22Rv1 (cell line): ENCODE results near the gene STRBP.

Source experiments
- H3K27ac ChIP-seq: fragments of 450-650 bp; 2 replicates; pipeline ENCODE4 v1.5.1; 2017
- CTCF ChIP-seq: fragments of 450-650 bp; IDR thresholded peaks from 2 replicates; pipeline ENCODE4 v1.5.1; 2017; ENCODE audit warnings: mild to moderate bottlenecking
- ZFX ChIP-seq: fragments of 450-650 bp; IDR thresholded peaks from 2 replicates; pipeline ENCODE4 v1.6.1; 2017; ENCODE audit warnings: antibody characterized with exemption, borderline replicate concordance

STRBP gene

DNA sequence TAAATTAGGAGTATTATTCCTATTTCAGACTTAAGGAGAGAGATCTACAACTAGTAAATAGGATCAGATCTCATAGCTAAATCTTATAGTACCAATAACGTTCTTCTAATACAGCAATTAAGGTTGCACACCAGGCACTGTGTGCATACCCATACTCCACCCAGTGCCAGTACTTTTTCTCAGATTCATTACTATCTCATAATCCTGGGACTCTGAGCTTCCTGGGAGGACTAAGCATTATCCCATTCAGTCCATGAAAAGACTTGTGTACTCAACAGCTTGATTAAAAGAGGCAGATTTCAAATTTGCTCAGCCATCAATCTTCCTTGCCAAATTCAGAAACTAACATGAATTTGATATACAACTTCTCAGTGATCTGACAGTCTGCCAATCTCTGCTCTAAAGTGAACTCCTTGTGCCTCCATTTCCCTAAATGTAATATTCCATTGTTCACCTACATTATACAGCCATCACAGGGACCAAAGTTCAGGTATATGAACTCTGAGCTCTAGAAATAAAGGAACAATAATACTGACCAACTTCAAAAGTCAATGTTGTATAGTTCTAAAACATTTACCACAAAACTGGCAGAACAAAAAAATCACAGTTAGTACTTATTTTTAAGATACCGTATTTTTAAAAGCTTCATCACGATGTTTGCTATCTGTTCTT, 7.2 kb downstream of the STRBP start:
- TF ChIP-seq ZFX, result no peak
- TF ChIP-seq CTCF, result no peak
- no peak overlapping the region for H3K27ac ChIP-seq

DNA sequence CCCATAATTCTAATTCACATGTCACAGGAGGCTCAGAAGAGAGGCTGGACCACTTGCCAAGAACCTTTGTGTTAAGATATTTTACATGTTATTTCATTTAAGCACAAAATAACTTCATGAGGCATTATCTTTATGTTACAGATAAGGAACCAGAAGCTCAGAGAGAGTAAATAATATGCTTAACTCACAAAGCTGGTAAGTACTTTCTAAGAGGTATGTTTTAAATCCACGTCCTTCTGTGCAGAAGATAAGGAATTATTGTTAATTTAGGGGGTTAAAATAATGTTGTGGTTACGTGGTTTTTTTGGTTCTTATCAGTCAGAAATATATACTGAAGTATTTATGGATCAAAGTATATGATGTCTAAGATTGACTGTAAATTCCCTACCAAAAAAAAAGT, 8.0 kb downstream of the STRBP start:
- no peak overlapping the region for H3K27ac ChIP-seq
- no peak for TF ChIP-seq ZFX
- TF ChIP-seq CTCF, result no peak

DNA sequence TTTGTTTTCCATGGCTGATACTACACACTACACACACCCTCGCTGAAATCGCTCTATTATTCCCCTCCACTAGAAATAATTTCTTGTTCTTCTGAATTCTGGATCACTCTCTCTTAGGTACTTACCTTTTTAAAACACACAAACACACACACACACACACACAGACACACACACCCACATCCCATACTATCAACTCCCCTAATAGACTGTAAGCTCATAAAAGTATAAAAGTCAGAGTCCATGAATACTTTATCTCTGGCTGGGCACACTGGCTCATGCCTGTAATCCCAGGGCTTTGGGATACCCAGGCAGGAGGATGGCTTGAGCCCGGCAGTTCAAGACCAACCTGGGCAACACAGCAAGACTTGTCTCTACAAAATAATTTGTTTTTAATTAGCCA, 11.1 kb downstream of the STRBP start:
- no peak overlapping the region for H3K27ac ChIP-seq
- TF ChIP-seq CTCF (no peak), ZFX (no peak)

DNA sequence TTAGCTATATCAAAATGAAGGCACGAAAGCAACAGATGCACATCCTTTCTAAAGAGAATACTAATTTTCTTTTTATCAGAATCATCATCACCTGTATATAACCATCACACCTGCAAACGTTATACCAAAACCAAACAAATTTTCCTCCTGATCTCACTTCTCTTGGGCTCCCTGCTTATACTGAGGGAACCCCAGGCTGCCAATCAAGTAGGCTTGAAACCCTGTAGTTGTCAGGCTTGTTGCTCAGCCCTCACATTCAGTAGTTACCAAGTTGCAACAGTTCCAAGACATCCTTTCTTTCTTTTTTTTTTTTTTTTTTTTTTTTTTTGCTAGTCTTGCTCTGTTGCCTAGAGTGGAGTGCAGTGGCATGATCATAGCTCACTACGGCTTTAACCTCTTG, 12.7 kb downstream of the STRBP start:
- H3K27ac ChIP-seq, result no peak overlapping the region
- TF ChIP-seq ZFX, result no peak
- TF ChIP-seq CTCF, result no peak

GRCh38 chr9:123253204-123253603, 15.2 kb downstream of the STRBP start:
- no peak for TF ChIP-seq ZFX
- TF ChIP-seq CTCF, result no peak
- H3K27ac ChIP-seq, result no peak overlapping the region

- H3K27ac ChIP-seq, result no peak overlapping the region
- TF ChIP-seq ZFX (no peak), CTCF (no peak)
Observed at GRCh38 chr9:123251741-123252140, 16.6 kb downstream of the STRBP start.

DNA sequence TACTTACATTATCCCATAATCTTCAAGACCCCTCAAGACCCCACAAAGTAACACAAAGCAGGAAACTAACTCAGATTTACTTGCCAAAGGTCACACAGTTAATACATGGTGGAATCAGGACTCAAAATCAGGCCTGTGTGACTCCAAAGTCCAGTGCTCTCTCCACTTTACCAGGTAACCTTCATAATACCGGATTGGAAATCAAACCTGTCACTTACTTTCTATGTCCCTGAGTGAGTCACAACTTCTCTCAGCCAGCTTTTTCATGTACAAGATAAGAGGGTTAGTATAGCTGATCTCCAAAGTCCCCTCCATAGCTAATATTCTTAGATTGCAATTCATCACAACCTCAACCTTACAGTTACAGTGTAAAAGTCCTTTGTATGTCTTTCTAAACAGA, 17.1 kb downstream of the STRBP start:
- no peak overlapping the region for H3K27ac ChIP-seq

More for the DNA sequence above, 17.1 kb downstream of the STRBP start:
- no peak for TF ChIP-seq ZFX
- no peak for TF ChIP-seq CTCF
